H9 (cell line): ENCODE data around the gene PRRG3. TPM values are rescaled to one million over a fixed set of nuclear protein-coding genes. Genes with fewer than 3 reads are reported as not detected.

Source experiments
- DNase-seq: peaks from one replicate; pipeline ENCODE4 v3.0.0-alpha.2; 2017
- H2AFZ ChIP-seq: one replicate; pipeline ENCODE4 v1.6.1; 2013; ENCODE audit warnings: mild to moderate bottlenecking, low read length, control low read depth, moderate library complexity
- H2AK5ac ChIP-seq: 2 replicates; pipeline ENCODE4 v1.6.1; 2013; ENCODE audit warnings: low read length, control low read depth, mixed read lengths; ENCODE audit not compliant: insufficient read length
- H2BK120ac ChIP-seq: one replicate; pipeline ENCODE4 v1.6.1; 2013; ENCODE audit warnings: low read depth, mild to moderate bottlenecking, low read length, control low read depth, inconsistent platforms; ENCODE audit not compliant: poor library complexity, severe bottlenecking
- H2BK12ac ChIP-seq: 2 replicates; pipeline ENCODE4 v1.6.1; 2013; ENCODE audit warnings: low read length, control low read depth, mixed read lengths, low read depth; ENCODE audit not compliant: insufficient read length
- H2BK15ac ChIP-seq: 2 replicates; pipeline ENCODE4 v1.6.1; 2013; ENCODE audit warnings: low read depth, low read length, control low read depth
- H2BK20ac ChIP-seq: one replicate; pipeline ENCODE4 v1.6.1; 2013; ENCODE audit warnings: low read depth, mild to moderate bottlenecking, low read length, control low read depth, inconsistent platforms; ENCODE audit not compliant: poor library complexity, severe bottlenecking
- H2BK5ac ChIP-seq: 2 replicates; pipeline ENCODE4 v1.6.1; 2013; ENCODE audit warnings: low read length, control low read depth, mixed read lengths; ENCODE audit not compliant: insufficient read length
- H3K14ac ChIP-seq: 2 replicates; pipeline ENCODE4 v1.6.1; 2013; ENCODE audit warnings: low read length, control low read depth; ENCODE audit not compliant: insufficient read depth
- H3K18ac ChIP-seq: 2 replicates; pipeline ENCODE4 v1.6.1; 2013; ENCODE audit warnings: low read depth, mild to moderate bottlenecking, mixed read lengths, low read length, control low read depth; ENCODE audit not compliant: insufficient read length
- H3K23ac ChIP-seq: 2 replicates; pipeline ENCODE4 v1.6.1; 2013; ENCODE audit warnings: low read length, control low read depth, mixed read lengths, low read depth; ENCODE audit not compliant: insufficient read length
- H3K23me2 ChIP-seq: 2 replicates; pipeline ENCODE4 v1.6.1; 2013; ENCODE audit warnings: low read depth, mild to moderate bottlenecking, mixed read lengths, low read length, control low read depth; ENCODE audit not compliant: insufficient read length, poor library complexity, severe bottlenecking
- H3K27ac ChIP-seq: 2 replicates; pipeline ENCODE4 v1.5.1; 2013; ENCODE audit warnings: low read length, control low read depth, mixed read lengths, low read depth; ENCODE audit not compliant: insufficient read length
- H3K27me3 ChIP-seq: 2 replicates; pipeline ENCODE4 v1.6.1; 2013; ENCODE audit warnings: low read length, control low read depth, inconsistent platforms; ENCODE audit not compliant: insufficient read depth
- H3K4ac ChIP-seq: 2 replicates; pipeline ENCODE4 v1.6.1; 2013; ENCODE audit warnings: low read depth, mild to moderate bottlenecking, control low read depth, inconsistent platforms, low read length, moderate library complexity
- H3K4me1 ChIP-seq: 2 replicates; pipeline ENCODE4 v1.6.1; 2013; ENCODE audit warnings: low read length, control low read depth, inconsistent platforms; ENCODE audit not compliant: insufficient read depth
- H3K4me2 ChIP-seq: 2 replicates; pipeline ENCODE4 v1.6.1; 2013; ENCODE audit warnings: low read length, control low read depth, mixed read lengths; ENCODE audit not compliant: insufficient read length, insufficient read depth
- H3K56ac ChIP-seq: 2 replicates; pipeline ENCODE4 v1.6.1; 2013; ENCODE audit warnings: low read depth, mild to moderate bottlenecking, mixed read lengths, low read length, control low read depth; ENCODE audit not compliant: insufficient read length
- H3K79me1 ChIP-seq: 2 replicates; pipeline ENCODE4 v1.6.1; 2013; ENCODE audit warnings: low read depth, mild to moderate bottlenecking, moderate library complexity, low read length, control low read depth, inconsistent platforms; ENCODE audit not compliant: insufficient read depth, poor library complexity, severe bottlenecking
- H3K79me2 ChIP-seq: 2 replicates; pipeline ENCODE4 v1.6.1; 2013; ENCODE audit warnings: low read length, control low read depth, inconsistent platforms; ENCODE audit not compliant: insufficient read depth
- H3K9ac ChIP-seq: 2 replicates; pipeline ENCODE4 v1.6.1; 2013; ENCODE audit warnings: low read length, control low read depth, mixed read lengths; ENCODE audit not compliant: insufficient read length; ENCODE audit errors: extremely low read depth
- H3K9me3 ChIP-seq: one replicate; pipeline ENCODE4 v1.6.1; 2013; ENCODE audit warnings: low read depth, low read length, inconsistent platforms; ENCODE audit not compliant: control insufficient read depth
- H3T11ph ChIP-seq: one replicate; pipeline ENCODE4 v1.6.1; 2013; ENCODE audit warnings: mild to moderate bottlenecking, low read length, control low read depth, inconsistent platforms
- H4K20me1 ChIP-seq: one replicate; pipeline ENCODE4 v1.6.1; 2013; ENCODE audit not compliant: control insufficient read depth, insufficient read length, insufficient read depth
- H4K5ac ChIP-seq: 2 replicates; pipeline ENCODE4 v1.6.1; 2013; ENCODE audit warnings: low read depth, mild to moderate bottlenecking, mixed read lengths, low read length, control low read depth; ENCODE audit not compliant: insufficient read length
- H4K8ac ChIP-seq: replicated peaks from 2 replicates; pipeline ENCODE4 v1.6.1; 2013; ENCODE audit warnings: low read length, control low read depth, mixed read lengths, low read depth; ENCODE audit not compliant: insufficient read length
- H4K91ac ChIP-seq: 2 replicates; pipeline ENCODE4 v1.6.1; 2013; ENCODE audit warnings: low read depth, mild to moderate bottlenecking, moderate library complexity, mixed read lengths, low read length, control low read depth; ENCODE audit not compliant: insufficient read length
- H3K27ac Mint-ChIP-seq, 3 experiments: 2 replicates in 2 of 3; 3 replicates in 1 of 3; pipeline ENCODE4 v1.8.0; 2020 to 2021; ENCODE audit warnings: mixed read lengths in 3 of 3, mild to moderate bottlenecking in 1 of 3, moderate library complexity in 1 of 3
- H3K27me3 Mint-ChIP-seq: 2 replicates; pipeline ENCODE4 v1.8.0; 2021; ENCODE audit warnings: low read depth, mild to moderate bottlenecking, moderate library complexity, mixed read lengths
- H3K36me3 Mint-ChIP-seq, 3 experiments: 2 replicates in 2 of 3; 3 replicates in 1 of 3; pipeline ENCODE4 v1.8.0; 2020 to 2021; ENCODE audit warnings: low read depth in 3 of 3, mixed read lengths in 3 of 3; ENCODE audit not compliant: insufficient read depth in 1 of 3
- H3K4me1 Mint-ChIP-seq, 2 experiments: 2 replicates each; pipeline ENCODE4 v1.8.0; 2020; ENCODE audit warnings: mixed read lengths in 2 of 2
- H3K4me3 Mint-ChIP-seq, 2 experiments: 2 replicates in 1 of 2; 3 replicates in 1 of 2; pipeline ENCODE4 v1.8.0; 2020 to 2021; ENCODE audit warnings: mild to moderate bottlenecking in 2 of 2, mixed read lengths in 2 of 2, moderate library complexity in 1 of 2
- H3K9me3 Mint-ChIP-seq, 2 experiments: 2 replicates in 1 of 2; 3 replicates in 1 of 2; pipeline ENCODE4 v1.8.0; 2020; ENCODE audit warnings: mild to moderate bottlenecking in 2 of 2, mixed read lengths in 2 of 2, moderate library complexity in 1 of 2
- CTCF ChIP-seq: fragments of 200-600 bp; sonication (generic); conservative IDR thresholded peaks from 3 replicates; pipeline ENCODE4 v1.8.0; 2021; ENCODE audit warnings: antibody characterized with exemption, mild to moderate bottlenecking
- WGBS: extraction: QIAGEN DNeasy Blood & Tissue Kit; methylation state at CpG from one replicate; pipeline ENCODE4 v1.1.7; 2013; ENCODE audit warnings: missing lambda C conversion rate, low lambda C conversion rate, mixed read lengths; ENCODE audit not compliant: insufficient read length; ENCODE audit errors: extremely low coverage; 5-methylcytosine and 5-hydroxymethylcytosine counted together
- total RNA-seq: library from RNA; stranded (reverse); gene quantifications from 2 replicates; pipeline ENCODE4 v1.2.1, GENCODE V29; 2021

The PRRG3 gene
- total RNA-seq, 1 experiment from 2014 or later = 4.9 TPM

GRCh38 chrX:151754641-151755215, 59.5 kb downstream of the PRRG3 start:
- H3K27ac ChIP-seq = no peak overlapping the region

More at GRCh38 chrX:151754641-151755215, 59.5 kb downstream of the PRRG3 start:
- Histone ChIP-seq H2AK5ac (no peak overlapping the region), H3K18ac (no peak overlapping the region), H3K56ac (no peak overlapping the region), H4K8ac (no peak overlapping the region), H3K4me2 (no peak overlapping the region), H3K27me3 (no peaks in the 10 kb centered on the region), H3K79me1 (no peaks in the 10 kb centered on the region), H3K9ac (no peak overlapping the region), H3K4ac (no peak overlapping the region), H4K5ac (no peak overlapping the region), H4K20me1 (no peaks in the 10 kb centered on the region), H3K9me3 (peaks cover 49% of the 10 kb centered on the region), H3K23me2 (peaks cover under 1% of the 10 kb centered on the region), H3T11ph (no peak overlapping the region), H2BK15ac (no peak overlapping the region), H2BK12ac (no peak overlapping the region), H3K79me2 (no peaks in the 10 kb centered on the region), H3K23ac (no peak overlapping the region), H2AFZ (no peak overlapping the region), H2BK120ac (no peak overlapping the region), H3K14ac (no peak overlapping the region), H3K4me1 (no peaks in the 10 kb centered on the region), H4K91ac (no peak overlapping the region), H2BK20ac (no peak overlapping the region), H2BK5ac (no peak overlapping the region)
- no CpG with 5 or more reads among the region's 11 CpGs for WGBS
- peaks cover 0 to 2% (median 2%) of the 10 kb centered on the region in 3 experiments; a peak in 4 of 7 replicates for H3K36me3 Mint-ChIP-seq
- DNase-seq = no peak
- TF ChIP-seq CTCF = no peak
- peaks cover 3 to 5% of the 10 kb centered on the region in 2 experiments; a peak in 2 of 4 replicates for H3K4me1 Mint-ChIP-seq
- H3K9me3 Mint-ChIP-seq = peaks cover 68 to 78% of the 10 kb centered on the region in 2 experiments
- H3K4me3 Mint-ChIP-seq = no peak overlapping the region
- peaks cover 16% of the 10 kb centered on the region for H3K27me3 Mint-ChIP-seq
- H3K27ac Mint-ChIP-seq = no peak overlapping the region

Other genes starting within 250 kb of the PRRG3 start
- not detected in 2 replicates for gene PASD1, start 131.8 kb upstream of the PRRG3 start, total RNA-seq
- not detected in 2 replicates for gene FATE1, start 20.6 kb downstream of the PRRG3 start, total RNA-seq
- not detected in 2 replicates for gene CNGA2, start 39.3 kb downstream of the PRRG3 start, total RNA-seq
- 0.53 and 0.68 TPM in 2 replicates for gene MAGEA4, start 217.4 kb downstream of the PRRG3 start, total RNA-seq